ENCODE measurements around the gene PPM1E. TPM values are rescaled to one million over a fixed set of nuclear protein-coding genes. Genes with fewer than 3 reads are reported as not detected.
"Not testable (repeated sequence)": the region's sequence is repeated elsewhere in the genome, so short reads cannot be mapped to it uniquely, and the experiment has no call there.

PPM1E gene
- polyA plus RNA-seq, 3 donors = not detected

DNA sequence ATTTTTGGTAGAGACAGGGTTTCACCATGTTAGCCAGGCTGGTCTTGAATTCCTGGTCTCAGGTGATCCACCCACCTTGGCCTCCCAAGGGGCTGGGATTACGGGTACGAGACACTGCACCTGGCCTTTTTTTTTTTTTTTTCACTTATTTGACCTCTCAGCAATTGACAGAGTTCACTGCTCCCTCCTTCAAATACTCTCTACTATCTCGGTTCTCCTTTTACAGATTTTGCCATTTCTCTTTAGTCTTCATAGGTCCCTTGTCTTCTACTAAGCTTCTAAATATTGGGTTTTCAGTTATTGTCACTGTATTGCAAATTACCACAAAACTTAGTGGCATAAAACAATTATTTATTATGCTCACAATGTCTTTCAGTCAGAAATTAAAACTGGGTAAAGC lies 191.8 kb downstream of the PPM1E start:
- Histone ChIP-seq H4K20me1 (ENCODE audit: insufficient read depth, low read length) (no peaks in the 10 kb centered on the region), H3K4me2 (replicated peaks; ENCODE audit: extremely low read depth, low read length, poor library complexity, severe bottlenecking) (no peak overlapping the region), H3K79me2 (ENCODE audit: insufficient read depth, low read length) (no peaks in the 10 kb centered on the region), H3K27ac (ENCODE audit: low read depth in 1 of 2, low read length in 2 of 2) (peak overlapping the region in 1 of 2 donors; percentile 70), H3K4me1 (ENCODE audit: control insufficient read depth in 1 of 2, insufficient read depth in 2 of 2, low read length in 2 of 2) (peaks cover 31 to 52% of the 10 kb centered on the region in 2 donors), H3K27me3 (ENCODE audit: control insufficient read depth in 2 of 2, insufficient read depth in 2 of 2, low read length in 2 of 2) (no peaks in the 10 kb centered on the region), H3K9me3 (replicated peaks in 1 of 2; ENCODE audit: control insufficient read depth in 1 of 2, insufficient read depth in 1 of 2, low read length in 2 of 2) (peaks cover 25 to 29% of the 10 kb centered on the region in 2 donors), H2AFZ (ENCODE audit: insufficient read depth, low read depth, low read length, poor library complexity, severe bottlenecking) (peak overlapping the region; percentile 38), H3K9ac (ENCODE audit: insufficient read depth, low read length, poor library complexity, severe bottlenecking) (no peak overlapping the region), H3K36me3 (replicated peaks in 1 of 2; ENCODE audit: control insufficient read depth in 1 of 2, insufficient read depth in 2 of 2, low read length in 2 of 2) (no peaks in the 10 kb centered on the region), H3K4me3 (replicated peaks in 1 of 3; ENCODE audit: low read depth in 2 of 3, low read length in 3 of 3) (no peak overlapping the region)
- Mint-ChIP-seq H3K27me3 (ENCODE audit: low read depth in 3 of 3) (peaks cover 0 to under 1% (median 0%) of the 10 kb centered on the region in 3 donors), H3K4me3 (no peak overlapping the region), H3K36me3 (peaks cover 14 to 16% of the 10 kb centered on the region in 2 donors), H3K9me3 (peaks cover 22 to 39% (median 30%) of the 10 kb centered on the region in 7 donors), H3K27ac (peak overlapping the region in 4 of 7 donors; percentile 64 to 92 (median 83)), H3K4me1 (peaks cover 40% of the 10 kb centered on the region)
- DNase-seq = no peak
- WGBS (ENCODE audit: insufficient coverage) = 100% methylated on average over 2 of the region's 3 CpGs
- no peak for TF ChIP-seq CTCF (IDR thresholded peaks at IDR 0.05)
- intact Hi-C loops (cut with micrococcal nuclease) = loop anchor here (5.0 to 10.0 kb wide), 2 partner anchors 40 to 47 kb away; no protein-coding TSS in a partner anchor

DNA sequence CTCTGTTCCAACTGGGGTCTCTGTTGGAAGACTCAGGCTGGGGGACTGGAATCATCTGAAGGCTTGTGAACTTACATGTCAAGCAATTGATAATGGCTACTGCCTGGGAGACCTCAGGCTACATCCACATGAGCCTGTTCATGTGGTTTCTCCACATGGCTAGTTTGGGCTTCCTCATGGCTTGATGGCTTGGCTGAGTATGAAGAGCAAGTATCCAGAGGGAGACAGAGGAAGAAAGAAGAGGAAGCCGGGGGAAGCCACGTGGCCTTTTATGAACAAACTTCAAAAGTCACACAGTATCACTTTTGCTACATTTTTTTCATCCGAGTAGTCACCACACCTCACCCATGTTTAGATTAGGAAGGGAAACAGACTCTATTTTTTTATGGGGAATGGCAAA lies 192.2 kb downstream of the PPM1E start:
- Histone ChIP-seq H3K4me3 (replicated peaks in 1 of 3; ENCODE audit: low read depth in 2 of 3, low read length in 3 of 3) (peak overlapping the region in 1 of 3 experiments; percentile 18), H3K27me3 (ENCODE audit: control insufficient read depth in 2 of 2, insufficient read depth in 2 of 2, low read length in 2 of 2) (no peaks in the 10 kb centered on the region), H3K9me3 (replicated peaks in 1 of 2; ENCODE audit: control insufficient read depth in 1 of 2, insufficient read depth in 1 of 2, low read length in 2 of 2) (peaks cover 25 to 29% of the 10 kb centered on the region in 2 donors), H2AFZ (ENCODE audit: insufficient read depth, low read depth, low read length, poor library complexity, severe bottlenecking) (peak overlapping the region; percentile 38), H3K79me2 (ENCODE audit: insufficient read depth, low read length) (no peaks in the 10 kb centered on the region), H3K9ac (ENCODE audit: insufficient read depth, low read length, poor library complexity, severe bottlenecking) (no peak overlapping the region), H3K36me3 (replicated peaks in 1 of 2; ENCODE audit: control insufficient read depth in 1 of 2, insufficient read depth in 2 of 2, low read length in 2 of 2) (no peaks in the 10 kb centered on the region), H4K20me1 (ENCODE audit: insufficient read depth, low read length) (no peaks in the 10 kb centered on the region), H3K27ac (ENCODE audit: low read depth in 1 of 2, low read length in 2 of 2) (peak overlapping the region in 1 of 2 donors; percentile 70), H3K4me1 (ENCODE audit: control insufficient read depth in 1 of 2, insufficient read depth in 2 of 2, low read length in 2 of 2) (peaks cover 31 to 52% of the 10 kb centered on the region in 2 donors), H3K4me2 (replicated peaks; ENCODE audit: extremely low read depth, low read length, poor library complexity, severe bottlenecking) (no peak overlapping the region)
- WGBS (ENCODE audit: insufficient coverage) = no CpG with 5 or more reads among the region's 3 CpGs
- peak overlapping the region in 1 of 2 donors; percentile 54 for H3K4me3 Mint-ChIP-seq
- peaks cover 40% of the 10 kb centered on the region for H3K4me1 Mint-ChIP-seq
- no peaks in the 10 kb centered on the region for H3K27me3 Mint-ChIP-seq (ENCODE audit: low read depth in 3 of 3)
- H3K36me3 Mint-ChIP-seq = peaks cover 14 to 16% of the 10 kb centered on the region in 2 donors
- peaks cover 22 to 39% (median 33%) of the 10 kb centered on the region in 7 donors for H3K9me3 Mint-ChIP-seq
- TF ChIP-seq CTCF (IDR thresholded peaks at IDR 0.05) = no peak
- peak; percentile 45 to 68 (median 67) for DNase-seq
- intact Hi-C loops (cut with micrococcal nuclease) = loop anchor here (5.0 to 10.0 kb wide), 2 partner anchors 39 to 47 kb away; no protein-coding TSS in a partner anchor
- H3K27ac Mint-ChIP-seq = peak overlapping the region; percentile 36 to 92 (median 82)

GRCh38 chr17:58954358-58954757 lies 198.7 kb downstream of the PPM1E start:
- H3K36me3 Mint-ChIP-seq; H3K9ac ChIP-seq (ENCODE audit: insufficient read depth, low read length, poor library complexity, severe bottlenecking); H3K79me2 ChIP-seq (ENCODE audit: insufficient read depth, low read length); H3K36me3 ChIP-seq (replicated peaks in 1 of 2; ENCODE audit: control insufficient read depth in 1 of 2, insufficient read depth in 2 of 2, low read length in 2 of 2); H3K27me3 ChIP-seq (ENCODE audit: control insufficient read depth in 2 of 2, insufficient read depth in 2 of 2, low read length in 2 of 2); intact Hi-C loops (cut with micrococcal nuclease); H4K20me1 ChIP-seq (ENCODE audit: insufficient read depth, low read length); H3K27me3 Mint-ChIP-seq (ENCODE audit: low read depth in 3 of 3): not testable (repeated sequence)
- peak; percentile 38 to 65 (median 62) for DNase-seq
- WGBS (ENCODE audit: insufficient coverage) = 20% methylated on average over 2 of the region's 2 CpGs
- H2AFZ ChIP-seq (ENCODE audit: insufficient read depth, low read depth, low read length, poor library complexity, severe bottlenecking) = peak overlapping the region; percentile 24
- H3K4me1 ChIP-seq (ENCODE audit: control insufficient read depth in 1 of 2, insufficient read depth in 2 of 2, low read length in 2 of 2) = peaks cover 20 to 24% of the 10 kb centered on the region in 2 donors
- peak overlapping the region; percentile 76 to 96 (median 89) for H3K27ac Mint-ChIP-seq
- H3K4me1 Mint-ChIP-seq = peaks cover 22% of the 10 kb centered on the region
- H3K4me2 ChIP-seq (replicated peaks; ENCODE audit: extremely low read depth, low read length, poor library complexity, severe bottlenecking) = peak overlapping the region; percentile 44
- peak overlapping the region in 1 of 2 donors; percentile 37 for H3K4me3 Mint-ChIP-seq
- H3K4me3 ChIP-seq (replicated peaks in 1 of 3; ENCODE audit: low read depth in 2 of 3, low read length in 3 of 3) = peak overlapping the region in 1 of 3 experiments; percentile 23
- H3K9me3 ChIP-seq (replicated peaks in 1 of 2; ENCODE audit: control insufficient read depth in 1 of 2, insufficient read depth in 1 of 2, low read length in 2 of 2) = peaks cover 23 to 25% of the 10 kb centered on the region in 2 donors
- H3K9me3 Mint-ChIP-seq = peaks cover 15 to 30% (median 26%) of the 10 kb centered on the region in 7 donors
- H3K27ac ChIP-seq (ENCODE audit: low read depth in 1 of 2, low read length in 2 of 2) = peak overlapping the region; percentile 23 to 83

Measured in CD14-positive monocyte (primary cell).